Measurements from ENCODE around the gene CREB3L2. TPM values are rescaled to one million over a fixed set of nuclear protein-coding genes. Genes with fewer than 3 reads are reported as not detected.

Gene CREB3L2
- total RNA-seq, 1 experiment from 2014 or later: 60.6 TPM

DNA sequence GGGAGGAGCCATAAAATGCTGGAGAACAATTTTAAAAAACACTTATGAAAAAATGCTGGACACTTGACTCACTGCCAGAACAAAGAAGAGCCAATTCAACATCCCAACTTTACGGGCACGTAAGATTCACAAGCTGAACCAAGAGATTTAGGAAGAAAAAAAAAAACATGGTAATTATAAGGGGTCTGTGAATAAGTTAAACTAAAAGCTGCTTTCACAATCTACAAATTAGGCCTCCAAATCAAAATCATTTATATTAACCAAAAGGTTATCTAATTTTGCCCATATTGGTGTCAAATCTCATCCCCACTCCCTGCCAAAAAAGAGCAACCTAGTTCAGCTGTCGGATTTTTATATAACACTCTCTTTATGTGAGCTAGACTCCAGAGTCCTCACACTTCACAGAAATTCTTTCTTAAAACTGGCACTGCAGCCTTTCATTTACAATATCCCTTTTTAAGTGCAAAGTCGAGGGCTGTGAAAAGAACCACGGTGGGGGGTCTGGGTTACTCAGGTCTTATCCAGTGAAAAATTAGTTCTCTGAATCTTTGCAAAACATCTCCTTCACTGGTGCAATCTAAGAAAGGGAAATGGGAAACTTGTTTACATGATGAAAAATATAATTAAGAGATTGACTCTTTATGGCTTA is 124.7 kb downstream of the CREB3L2 start:
- TF ChIP-seq ZNF423 (CRISPR knock-in tag; IDR thresholded peaks at IDR 0.05) (no peak), RELA (CRISPR knock-in tag; IDR thresholded peaks at IDR 0.05; ENCODE audit: borderline replicate concordance) (no peak), ZNF219 (CRISPR knock-in tag; IDR thresholded peaks at IDR 0.05; ENCODE audit: borderline replicate concordance) (no peak), ZNF263 (CRISPR knock-in tag; IDR thresholded peaks at IDR 0.05; ENCODE audit: low read depth) (no peak), ETV6 (CRISPR knock-in tag; IDR thresholded peaks at IDR 0.05) (no peak), FOXP1 (CRISPR knock-in tag; IDR thresholded peaks at IDR 0.05; ENCODE audit: borderline replicate concordance) (no peak), GABPB1 (CRISPR knock-in tag; IDR thresholded peaks at IDR 0.05) (no peak)
- TF ChIP-seq, protein P1, sequence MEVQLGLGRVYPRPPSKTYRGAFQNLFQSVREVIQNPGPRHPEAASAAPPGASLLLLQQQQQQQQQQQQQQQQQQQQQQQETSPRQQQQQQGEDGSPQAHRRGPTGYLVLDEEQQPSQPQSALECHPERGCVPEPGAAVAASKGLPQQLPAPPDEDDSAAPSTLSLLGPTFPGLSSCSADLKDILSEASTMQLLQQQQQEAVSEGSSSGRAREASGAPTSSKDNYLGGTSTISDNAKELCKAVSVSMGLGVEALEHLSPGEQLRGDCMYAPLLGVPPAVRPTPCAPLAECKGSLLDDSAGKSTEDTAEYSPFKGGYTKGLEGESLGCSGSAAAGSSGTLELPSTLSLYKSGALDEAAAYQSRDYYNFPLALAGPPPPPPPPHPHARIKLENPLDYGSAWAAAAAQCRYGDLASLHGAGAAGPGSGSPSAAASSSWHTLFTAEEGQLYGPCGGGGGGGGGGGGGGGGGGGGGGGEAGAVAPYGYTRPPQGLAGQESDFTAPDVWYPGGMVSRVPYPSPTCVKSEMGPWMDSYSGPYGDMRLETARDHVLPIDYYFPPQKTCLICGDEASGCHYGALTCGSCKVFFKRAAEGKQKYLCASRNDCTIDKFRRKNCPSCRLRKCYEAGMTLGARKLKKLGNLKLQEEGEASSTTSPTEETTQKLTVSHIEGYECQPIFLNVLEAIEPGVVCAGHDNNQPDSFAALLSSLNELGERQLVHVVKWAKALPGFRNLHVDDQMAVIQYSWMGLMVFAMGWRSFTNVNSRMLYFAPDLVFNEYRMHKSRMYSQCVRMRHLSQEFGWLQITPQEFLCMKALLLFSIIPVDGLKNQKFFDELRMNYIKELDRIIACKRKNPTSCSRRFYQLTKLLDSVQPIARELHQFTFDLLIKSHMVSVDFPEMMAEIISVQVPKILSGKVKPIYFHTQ (CRISPR knock-in tag; IDR thresholded peaks at IDR 0.05): no peak
- Mint-ChIP-seq H3K36me3 (peaks cover 54% of the 10 kb centered on the region), H3K27me3 (ENCODE audit: low read depth) (no peaks in the 10 kb centered on the region), H3K4me1 (peaks cover 74% of the 10 kb centered on the region), H3K4me3 (no peak overlapping the region), H3K27ac (no peak overlapping the region), H3K9me3 (peaks cover 6% of the 10 kb centered on the region)
- ChIA-PET CTCF (interaction anchor here (1.2 kb wide), 1 partner anchor 221 kb away, joined by 3 read pairs; no protein-coding TSS in a partner anchor), POLR2A (no interaction called here)
- no peak for DNase-seq (ENCODE audit: low spot score)
- ATAC-seq: no peak

DNA sequence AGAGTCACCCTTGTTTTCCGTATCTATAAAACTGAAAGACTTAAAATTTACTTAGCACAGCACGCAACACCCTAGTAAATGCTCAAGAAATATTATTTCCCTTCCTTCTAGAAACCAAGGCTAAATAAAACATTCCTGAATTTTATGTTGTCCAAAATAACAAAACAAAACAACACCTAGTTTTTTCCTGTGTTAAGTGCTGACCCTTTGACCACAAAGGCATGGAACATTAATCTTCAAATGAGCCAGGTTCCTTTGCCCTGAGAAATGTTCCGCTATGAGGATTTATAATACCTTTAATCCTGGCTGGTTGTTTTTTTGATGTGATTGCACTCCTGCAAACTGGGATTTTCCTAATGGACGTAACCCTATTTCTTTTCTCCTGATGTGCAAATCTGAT is 126.1 kb downstream of the CREB3L2 start:
- TF ChIP-seq, protein P2, sequence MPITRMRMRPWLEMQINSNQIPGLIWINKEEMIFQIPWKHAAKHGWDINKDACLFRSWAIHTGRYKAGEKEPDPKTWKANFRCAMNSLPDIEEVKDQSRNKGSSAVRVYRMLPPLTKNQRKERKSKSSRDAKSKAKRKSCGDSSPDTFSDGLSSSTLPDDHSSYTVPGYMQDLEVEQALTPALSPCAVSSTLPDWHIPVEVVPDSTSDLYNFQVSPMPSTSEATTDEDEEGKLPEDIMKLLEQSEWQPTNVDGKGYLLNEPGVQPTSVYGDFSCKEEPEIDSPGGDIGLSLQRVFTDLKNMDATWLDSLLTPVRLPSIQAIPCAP (CRISPR knock-in tag; IDR thresholded peaks at IDR 0.05): no peak
- ATAC-seq: no peak
- no peak for DNase-seq (ENCODE audit: low spot score)
- Mint-ChIP-seq H3K27me3 (ENCODE audit: low read depth) (no peaks in the 10 kb centered on the region), H3K27ac (0 out of 2 replicates have a peak overlapping the region, but pooled peaks have one; percentile 74), H3K4me3 (no peak overlapping the region), H3K9me3 (no peaks in the 10 kb centered on the region), H3K36me3 (peaks cover 42% of the 10 kb centered on the region), H3K4me1 (peaks cover 66% of the 10 kb centered on the region)
- POLR2A ChIA-PET: no interaction called here
- CTCF ChIA-PET: interaction anchor here (1.4 kb wide), 1 partner anchor 219 kb away, joined by 5 read pairs; no protein-coding TSS in a partner anchor

DNA sequence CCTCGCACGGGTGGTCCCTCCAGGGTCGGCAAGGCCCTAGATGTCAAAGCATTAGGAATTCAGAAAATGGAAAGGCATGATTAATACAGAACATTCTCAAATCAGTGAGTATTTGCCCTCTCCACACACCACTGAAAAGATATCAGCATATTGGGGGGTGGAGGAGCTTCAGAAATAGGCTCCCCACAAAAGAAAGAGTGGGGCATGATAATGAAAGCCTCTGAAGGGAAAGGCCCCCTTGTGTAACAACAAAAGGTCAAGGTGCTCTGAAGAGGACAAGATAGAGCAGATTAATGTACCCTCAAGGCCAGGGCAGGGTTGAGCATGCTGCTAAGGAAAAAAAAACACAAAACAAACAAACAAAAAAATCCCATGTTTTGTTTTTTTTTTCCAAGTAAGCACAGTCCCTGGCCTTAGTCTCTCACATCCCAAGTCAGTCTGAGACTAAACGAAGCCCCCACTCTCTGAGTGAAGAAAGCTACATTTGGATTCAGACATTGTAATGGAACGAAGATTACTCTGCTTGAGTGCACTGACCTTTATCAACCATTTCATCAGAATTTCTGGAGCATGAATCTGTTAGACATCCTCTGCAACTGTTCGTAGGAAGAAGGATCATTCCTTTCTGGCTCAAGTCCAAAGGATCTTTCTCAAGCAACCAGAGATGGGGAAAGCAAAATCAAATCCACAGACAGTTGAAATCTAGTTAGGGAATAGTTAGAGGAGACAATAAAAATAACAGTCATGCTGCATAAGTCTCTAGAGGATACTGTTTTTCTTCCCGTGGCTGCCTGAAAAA is 127.7 kb downstream of the CREB3L2 start:
- ChIA-PET CTCF (interaction anchor here (0.7 to 1.4 kb wide), 3 partner anchors 12 to 218 kb away, joined by 3 to 5 read pairs (median 3); no protein-coding TSS in a partner anchor), POLR2A (no interaction called here)
- H3K36me3 Mint-ChIP-seq: peaks cover 35% of the 10 kb centered on the region
- TF ChIP-seq SMAD4 (CRISPR knock-in tag; IDR thresholded peaks at IDR 0.05): no peak
- H3K4me1 Mint-ChIP-seq: peaks cover 50% of the 10 kb centered on the region
- peaks cover 5% of the 10 kb centered on the region for H3K9me3 Mint-ChIP-seq
- no peak overlapping the region for H3K27ac Mint-ChIP-seq
- DNase-seq (ENCODE audit: low spot score) (no peak), ATAC-seq (no peak)
- H3K27me3 Mint-ChIP-seq (ENCODE audit: low read depth): no peaks in the 10 kb centered on the region
- no peak overlapping the region for H3K4me3 Mint-ChIP-seq

DNA sequence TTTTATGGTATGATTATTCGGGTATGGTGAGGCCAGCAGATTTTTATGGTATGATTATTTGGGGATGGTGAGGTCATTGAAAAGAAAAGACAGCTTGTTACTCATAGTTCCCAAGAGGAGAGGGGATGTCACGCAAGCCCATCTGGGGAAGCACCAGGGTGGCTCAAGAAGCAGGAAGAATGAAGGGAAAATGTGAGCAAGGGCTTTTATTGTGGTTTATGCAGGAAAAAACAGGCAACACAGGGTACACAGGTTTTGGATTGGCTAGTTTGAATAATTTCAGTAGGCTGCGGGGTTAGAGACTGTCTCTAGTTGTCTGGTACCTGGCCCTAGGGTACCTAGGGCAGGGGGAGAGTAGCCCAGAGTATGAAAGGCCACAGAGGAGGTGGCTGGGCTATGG is 128.4 kb downstream of the CREB3L2 start:
- DNase-seq (ENCODE audit: low spot score) (no peak), ATAC-seq (peak; percentile 21; the same call in 1 of the 2 replicates)
- peaks cover 5% of the 10 kb centered on the region for H3K9me3 Mint-ChIP-seq
- H3K27me3 Mint-ChIP-seq (ENCODE audit: low read depth): no peaks in the 10 kb centered on the region
- H3K4me3 Mint-ChIP-seq: no peak overlapping the region
- peaks cover 36% of the 10 kb centered on the region for H3K36me3 Mint-ChIP-seq
- ChIA-PET CTCF (no interaction called here), POLR2A (no interaction called here)
- peaks cover 44% of the 10 kb centered on the region for H3K4me1 Mint-ChIP-seq
- H3K27ac Mint-ChIP-seq: no peak overlapping the region
- TF ChIP-seq ZNF423 (CRISPR knock-in tag; IDR thresholded peaks at IDR 0.05): no peak
- TF ChIP-seq, protein P3, sequence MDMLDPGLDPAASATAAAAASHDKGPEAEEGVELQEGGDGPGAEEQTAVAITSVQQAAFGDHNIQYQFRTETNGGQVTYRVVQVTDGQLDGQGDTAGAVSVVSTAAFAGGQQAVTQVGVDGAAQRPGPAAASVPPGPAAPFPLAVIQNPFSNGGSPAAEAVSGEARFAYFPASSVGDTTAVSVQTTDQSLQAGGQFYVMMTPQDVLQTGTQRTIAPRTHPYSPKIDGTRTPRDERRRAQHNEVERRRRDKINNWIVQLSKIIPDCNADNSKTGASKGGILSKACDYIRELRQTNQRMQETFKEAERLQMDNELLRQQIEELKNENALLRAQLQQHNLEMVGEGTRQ (CRISPR knock-in tag; IDR thresholded peaks at IDR 0.05): no peak
- TF ChIP-seq, protein P4, sequence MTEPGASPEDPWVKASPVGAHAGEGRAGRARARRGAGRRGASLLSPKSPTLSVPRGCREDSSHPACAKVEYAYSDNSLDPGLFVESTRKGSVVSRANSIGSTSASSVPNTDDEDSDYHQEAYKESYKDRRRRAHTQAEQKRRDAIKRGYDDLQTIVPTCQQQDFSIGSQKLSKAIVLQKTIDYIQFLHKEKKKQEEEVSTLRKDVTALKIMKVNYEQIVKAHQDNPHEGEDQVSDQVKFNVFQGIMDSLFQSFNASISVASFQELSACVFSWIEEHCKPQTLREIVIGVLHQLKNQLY (CRISPR knock-in tag; IDR thresholded peaks at IDR 0.05): no peak
- no peak for TF ChIP-seq NR1H2 (CRISPR knock-in tag; IDR thresholded peaks at IDR 0.05)
- TF ChIP-seq, protein P5, sequence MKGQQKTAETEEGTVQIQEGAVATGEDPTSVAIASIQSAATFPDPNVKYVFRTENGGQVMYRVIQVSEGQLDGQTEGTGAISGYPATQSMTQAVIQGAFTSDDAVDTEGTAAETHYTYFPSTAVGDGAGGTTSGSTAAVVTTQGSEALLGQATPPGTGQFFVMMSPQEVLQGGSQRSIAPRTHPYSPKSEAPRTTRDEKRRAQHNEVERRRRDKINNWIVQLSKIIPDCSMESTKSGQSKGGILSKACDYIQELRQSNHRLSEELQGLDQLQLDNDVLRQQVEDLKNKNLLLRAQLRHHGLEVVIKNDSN (CRISPR knock-in tag; IDR thresholded peaks at IDR 0.05): no peak
- TF ChIP-seq SOX15 (CRISPR knock-in tag; IDR thresholded peaks at IDR 0.05): no peak
- TF ChIP-seq, protein P6, sequence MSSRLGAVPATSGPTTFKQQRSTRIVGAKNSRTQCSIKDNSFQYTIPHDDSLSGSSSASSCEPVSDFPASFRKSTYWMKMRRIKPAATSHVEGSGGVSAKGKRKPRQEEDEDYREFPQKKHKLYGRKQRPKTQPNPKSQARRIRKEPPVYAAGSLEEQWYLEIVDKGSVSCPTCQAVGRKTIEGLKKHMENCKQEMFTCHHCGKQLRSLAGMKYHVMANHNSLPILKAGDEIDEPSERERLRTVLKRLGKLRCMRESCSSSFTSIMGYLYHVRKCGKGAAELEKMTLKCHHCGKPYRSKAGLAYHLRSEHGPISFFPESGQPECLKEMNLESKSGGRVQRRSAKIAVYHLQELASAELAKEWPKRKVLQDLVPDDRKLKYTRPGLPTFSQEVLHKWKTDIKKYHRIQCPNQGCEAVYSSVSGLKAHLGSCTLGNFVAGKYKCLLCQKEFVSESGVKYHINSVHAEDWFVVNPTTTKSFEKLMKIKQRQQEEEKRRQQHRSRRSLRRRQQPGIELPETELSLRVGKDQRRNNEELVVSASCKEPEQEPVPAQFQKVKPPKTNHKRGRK (CRISPR knock-in tag; IDR thresholded peaks at IDR 0.05; ENCODE audit: borderline replicate concordance): no peak
- no peak for TF ChIP-seq ZNF232 (CRISPR knock-in tag; IDR thresholded peaks at IDR 0.05)
- no peak for TF ChIP-seq RORB (CRISPR knock-in tag; IDR thresholded peaks at IDR 0.05)
- TF ChIP-seq TP53 (CRISPR knock-in tag; IDR thresholded peaks at IDR 0.05): no peak
